ENCODE data around the gene SCN10A.
A peak's percentile ranks its signal among the peaks of the same experiment; 100 is the strongest.

GRCh38 chr3:38739931-38740330, 76.1 kb downstream of the SCN10A start:
- TF ChIP-seq CREB5 (CRISPR knock-in tag; IDR thresholded peaks at IDR 0.05) (no peak), RAD21 (CRISPR knock-in tag; conservative IDR thresholded peaks at IDR 0.05 in 1 of 2, IDR thresholded peaks at IDR 0.05 in 1 of 2) (no peak), ZNF274 (IDR thresholded peaks at IDR 0.05; ENCODE audit: borderline replicate concordance, low read depth, low read length) (no peak), BACH1 (tag; IDR thresholded peaks at IDR 0.05) (no peak), EHMT2 (IDR thresholded peaks at IDR 0.05) (no peak), SMC3 (conservative IDR thresholded peaks at IDR 0.05; ENCODE audit: insufficient read depth, low read depth, low read length) (no peak), WHSC1 (IDR thresholded peaks at IDR 0.05; ENCODE audit: low read length) (no peak), ARHGAP35 (IDR thresholded peaks at IDR 0.05; ENCODE audit: partially characterized antibody) (no peak), ADNP (tag; IDR thresholded peaks at IDR 0.05) (0 out of 2 replicates have a peak, but pooled peaks have one; percentile 64)
- TF ChIP-seq, protein P1, sequence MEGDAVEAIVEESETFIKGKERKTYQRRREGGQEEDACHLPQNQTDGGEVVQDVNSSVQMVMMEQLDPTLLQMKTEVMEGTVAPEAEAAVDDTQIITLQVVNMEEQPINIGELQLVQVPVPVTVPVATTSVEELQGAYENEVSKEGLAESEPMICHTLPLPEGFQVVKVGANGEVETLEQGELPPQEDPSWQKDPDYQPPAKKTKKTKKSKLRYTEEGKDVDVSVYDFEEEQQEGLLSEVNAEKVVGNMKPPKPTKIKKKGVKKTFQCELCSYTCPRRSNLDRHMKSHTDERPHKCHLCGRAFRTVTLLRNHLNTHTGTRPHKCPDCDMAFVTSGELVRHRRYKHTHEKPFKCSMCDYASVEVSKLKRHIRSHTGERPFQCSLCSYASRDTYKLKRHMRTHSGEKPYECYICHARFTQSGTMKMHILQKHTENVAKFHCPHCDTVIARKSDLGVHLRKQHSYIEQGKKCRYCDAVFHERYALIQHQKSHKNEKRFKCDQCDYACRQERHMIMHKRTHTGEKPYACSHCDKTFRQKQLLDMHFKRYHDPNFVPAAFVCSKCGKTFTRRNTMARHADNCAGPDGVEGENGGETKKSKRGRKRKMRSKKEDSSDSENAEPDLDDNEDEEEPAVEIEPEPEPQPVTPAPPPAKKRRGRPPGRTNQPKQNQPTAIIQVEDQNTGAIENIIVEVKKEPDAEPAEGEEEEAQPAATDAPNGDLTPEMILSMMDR (IDR thresholded peaks at IDR 0.05 in 2 of 3, conservative IDR thresholded peaks at IDR 0.05 in 1 of 3; ENCODE audit: insufficient read depth in 2 of 3, low read depth in 1 of 3, low read length in 3 of 3): no peak
